GM10266 (cell line): Measurements from ENCODE around the gene AKR1E2.

Source experiments
- DNase-seq: peaks from one replicate; pipeline ENCODE4 v3.0.0; 2012; ENCODE audit errors: extremely low spot score
- TF ChIP-seq, protein P1 (sequence below): IDR thresholded peaks from 2 replicates; pipeline ENCODE4 v1.5.1; 2012; ENCODE audit warnings: mild to moderate bottlenecking, low read depth; ENCODE audit not compliant: control insufficient read depth, insufficient read depth; ENCODE audit errors: missing control alignments

Gene AKR1E2

DNA sequence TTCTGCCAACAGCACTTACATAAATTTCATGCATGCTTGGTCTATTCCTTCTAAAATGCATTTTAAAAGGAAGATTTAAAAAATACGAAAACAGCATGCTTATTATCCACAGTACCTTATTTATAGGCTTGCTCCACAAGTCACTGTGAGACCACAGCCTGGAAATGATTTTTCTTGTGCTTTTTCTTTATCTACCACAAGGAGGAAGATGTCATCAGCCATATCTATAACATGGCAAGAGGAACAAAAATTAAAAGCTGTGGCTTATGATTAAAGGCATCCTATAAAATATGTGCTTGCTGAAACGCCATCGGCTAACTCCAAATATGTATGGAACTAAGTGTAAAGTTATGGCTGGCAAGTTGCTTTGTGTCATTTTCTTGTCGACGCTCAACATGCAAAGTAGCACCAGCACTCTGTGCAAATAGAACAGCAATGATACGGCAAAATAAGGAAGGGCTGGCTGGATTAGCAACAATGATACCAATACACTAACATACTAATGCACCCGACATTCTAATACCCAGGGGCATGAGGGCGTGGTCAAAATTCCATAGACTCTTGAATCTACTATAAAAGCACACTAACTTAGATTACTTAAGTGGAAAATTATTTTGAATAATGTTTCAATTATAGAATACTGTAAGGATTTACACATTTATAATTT lies 41.2 kb upstream of the AKR1E2 start:
- TF ChIP-seq, protein P1, sequence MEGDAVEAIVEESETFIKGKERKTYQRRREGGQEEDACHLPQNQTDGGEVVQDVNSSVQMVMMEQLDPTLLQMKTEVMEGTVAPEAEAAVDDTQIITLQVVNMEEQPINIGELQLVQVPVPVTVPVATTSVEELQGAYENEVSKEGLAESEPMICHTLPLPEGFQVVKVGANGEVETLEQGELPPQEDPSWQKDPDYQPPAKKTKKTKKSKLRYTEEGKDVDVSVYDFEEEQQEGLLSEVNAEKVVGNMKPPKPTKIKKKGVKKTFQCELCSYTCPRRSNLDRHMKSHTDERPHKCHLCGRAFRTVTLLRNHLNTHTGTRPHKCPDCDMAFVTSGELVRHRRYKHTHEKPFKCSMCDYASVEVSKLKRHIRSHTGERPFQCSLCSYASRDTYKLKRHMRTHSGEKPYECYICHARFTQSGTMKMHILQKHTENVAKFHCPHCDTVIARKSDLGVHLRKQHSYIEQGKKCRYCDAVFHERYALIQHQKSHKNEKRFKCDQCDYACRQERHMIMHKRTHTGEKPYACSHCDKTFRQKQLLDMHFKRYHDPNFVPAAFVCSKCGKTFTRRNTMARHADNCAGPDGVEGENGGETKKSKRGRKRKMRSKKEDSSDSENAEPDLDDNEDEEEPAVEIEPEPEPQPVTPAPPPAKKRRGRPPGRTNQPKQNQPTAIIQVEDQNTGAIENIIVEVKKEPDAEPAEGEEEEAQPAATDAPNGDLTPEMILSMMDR, result no peak
- no peak for DNase-seq

DNA sequence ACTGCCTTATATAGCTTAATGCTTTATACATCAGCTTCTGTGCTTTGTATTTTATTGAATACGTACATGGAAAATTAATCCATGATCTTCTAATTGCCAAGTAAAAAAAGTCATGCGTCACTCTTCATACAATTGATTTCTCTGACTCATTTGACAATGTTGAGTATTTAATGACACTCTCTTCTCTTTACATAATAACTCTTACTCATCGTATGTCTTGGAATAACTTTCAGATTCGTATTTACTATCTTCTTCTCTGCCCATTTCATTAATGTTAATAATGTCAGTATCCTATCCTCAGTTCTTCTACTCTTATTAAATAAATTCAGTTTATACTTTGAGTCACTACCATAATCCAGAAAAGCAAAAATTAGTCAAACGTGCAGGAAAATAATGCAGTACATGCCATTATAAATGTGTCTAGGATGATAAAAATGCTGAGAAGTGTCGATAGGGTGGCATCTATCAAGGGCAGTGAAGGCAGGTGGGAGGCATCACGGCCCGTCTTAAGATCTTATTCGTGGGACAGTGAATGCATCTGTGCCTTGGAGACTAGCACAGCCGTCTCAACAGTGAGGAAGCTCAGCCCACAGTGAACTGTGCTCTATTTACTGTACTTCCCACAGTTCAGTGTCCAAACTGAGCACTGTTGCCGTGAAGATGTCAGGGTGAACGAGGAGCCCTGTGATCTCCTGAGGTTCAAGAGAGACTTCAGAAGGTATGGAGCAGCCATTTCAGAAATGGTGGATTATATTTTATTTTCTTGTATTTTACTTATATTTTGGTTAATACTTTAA lies 39.8 kb upstream of the AKR1E2 start:
- DNase-seq, result no peak
- TF ChIP-seq, protein P1, result no peak

DNA sequence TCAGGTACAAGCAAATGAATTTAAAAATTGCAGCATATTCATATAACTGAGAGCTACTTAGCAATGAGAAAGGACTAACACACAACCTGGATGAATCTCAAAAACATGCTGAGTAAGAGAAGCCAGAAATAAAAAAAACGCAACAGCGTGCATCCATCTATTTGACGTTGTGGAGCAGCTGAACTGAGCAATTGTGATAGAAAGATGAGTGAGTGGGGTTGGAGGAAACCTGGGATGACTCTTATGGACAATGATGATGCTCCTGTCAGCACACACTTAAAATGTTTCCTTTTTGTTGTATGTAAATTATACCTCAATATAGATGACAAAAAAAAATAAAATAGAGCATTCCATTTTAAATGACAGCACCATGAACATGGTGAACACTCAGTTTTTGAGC lies 36.0 kb upstream of the AKR1E2 start:
- DNase-seq, result no peak
- TF ChIP-seq, protein P1, result no peak

DNA sequence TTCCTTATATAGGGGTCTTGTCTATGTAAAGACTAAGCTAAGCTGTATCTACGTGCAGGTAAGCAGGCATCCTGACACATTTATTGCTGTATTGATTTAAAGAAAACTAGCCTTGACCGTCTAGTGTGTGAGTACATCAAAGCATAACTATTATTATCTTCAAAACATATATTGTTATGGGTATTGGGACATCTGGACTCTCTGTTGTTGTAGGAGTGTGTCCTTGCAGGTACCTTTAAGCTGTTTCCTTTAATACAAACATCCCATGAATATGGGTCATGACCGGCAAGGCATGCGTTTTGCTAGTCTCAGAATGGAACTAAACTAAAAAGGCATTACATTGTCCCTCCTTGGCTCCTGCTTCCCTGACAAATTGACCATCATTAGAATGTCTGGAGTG lies 35.1 kb upstream of the AKR1E2 start:
- DNase-seq, result no peak
- TF ChIP-seq, protein P1, result no peak

DNA sequence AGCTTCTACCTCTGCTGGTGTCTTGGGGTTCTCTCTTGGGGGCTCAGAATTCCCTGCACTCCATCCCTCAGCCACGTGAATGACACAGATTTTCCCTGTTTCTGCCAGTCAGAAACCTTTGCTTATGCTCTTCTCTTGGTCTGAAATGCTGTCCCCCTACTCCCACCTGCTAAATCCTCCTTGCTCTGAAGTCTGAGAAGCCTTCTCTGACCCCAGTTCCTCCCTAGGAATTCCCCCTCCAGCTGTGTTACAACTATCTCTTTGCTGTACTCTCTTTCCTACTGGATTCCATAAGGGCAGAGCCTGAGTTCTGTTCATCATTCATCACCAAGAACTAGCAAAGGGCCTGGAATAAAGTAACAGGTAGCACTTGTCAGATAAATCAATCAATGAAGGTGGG lies 33.6 kb upstream of the AKR1E2 start:
- no peak for DNase-seq
- TF ChIP-seq, protein P1, result no peak

DNA sequence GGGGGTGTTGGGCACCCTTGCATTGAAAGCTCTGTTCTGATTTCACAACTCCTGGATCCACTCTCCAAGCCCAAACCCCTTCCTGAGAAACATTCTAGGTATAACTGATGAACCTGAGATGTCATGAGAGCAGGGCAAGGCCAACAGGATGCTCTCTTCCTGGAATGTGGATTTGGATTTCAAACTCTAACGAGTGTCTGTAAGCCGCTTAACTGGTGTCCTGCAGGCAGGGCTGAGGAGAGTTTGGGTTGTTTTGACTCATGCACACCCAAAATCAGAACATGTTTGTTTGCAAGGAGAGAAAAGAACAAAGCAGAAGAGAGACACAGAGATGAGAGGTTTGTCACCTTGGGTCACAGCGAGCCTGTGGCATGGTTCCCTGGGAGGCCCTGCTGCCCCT lies 24.6 kb upstream of the AKR1E2 start:
- TF ChIP-seq, protein P1, result no peak
- DNase-seq, result no peak

DNA sequence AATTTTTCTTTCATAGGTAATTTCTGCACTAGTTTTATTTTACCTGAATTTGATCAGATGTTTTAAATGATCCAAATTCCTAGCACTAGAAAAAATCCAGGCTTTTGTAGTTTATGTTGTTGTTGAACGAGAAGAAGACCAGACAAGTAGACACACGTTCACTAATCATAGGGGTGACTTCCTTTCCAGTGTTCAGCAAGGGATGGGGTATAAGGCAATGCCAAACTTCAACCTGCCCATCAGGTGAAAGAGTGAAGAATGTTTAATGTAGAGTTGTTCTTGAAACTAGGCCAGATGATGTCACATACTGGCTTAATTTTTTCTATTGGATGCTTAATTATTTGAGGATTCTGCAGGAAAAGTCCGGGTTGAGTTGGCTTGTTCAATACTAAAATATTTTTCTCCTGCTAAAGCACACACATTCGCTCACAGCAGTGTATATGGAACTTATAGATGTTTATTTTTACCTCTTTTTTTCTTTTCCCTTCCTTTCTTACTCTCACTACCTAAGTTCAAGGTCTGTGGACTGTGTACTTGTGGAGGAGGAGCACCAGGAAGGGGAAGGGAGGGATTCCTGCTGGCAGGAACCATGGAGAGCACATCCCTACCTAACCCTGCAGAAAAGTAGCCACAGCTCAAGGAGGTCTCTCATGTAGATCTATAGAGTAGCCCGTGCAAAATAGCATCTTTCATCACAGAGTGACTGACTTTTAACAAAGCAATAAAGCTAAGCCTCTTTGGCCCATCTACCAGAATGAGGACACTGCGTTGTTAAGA lies 23.1 kb upstream of the AKR1E2 start:
- TF ChIP-seq, protein P1, result no peak
- DNase-seq, result no peak
